WTC11 (cell line): ENCODE data around the gene SNTB2. TPM values are rescaled to one million over a fixed set of nuclear protein-coding genes. Genes with fewer than 3 reads are reported as not detected.

Experiments used
- ATAC-seq: fragments of 200-7000 bp; cut with Tn5 transposase; 2 replicates; pipeline ENCODE4 v1.10.0; 2021; ENCODE audit warnings: mild to moderate bottlenecking, moderate library complexity
- CTCF ChIA-PET: fragments of 300-600 bp; sonication (Branson Sonifier 250); formaldehyde crosslinking; loops from one replicate; lab custom pipeline; 2021; ENCODE audit warnings: antibody characterized with exemption; lab: Charles Lee
- POLR2A ChIA-PET: fragments of 350-600 bp; sonication (Branson Sonifier 250); formaldehyde crosslinking; loops from one replicate; lab custom pipeline; 2021; ENCODE audit warnings: antibody characterized with exemption; lab: Charles Lee
- DNase-seq: peaks from one replicate; pipeline ENCODE4 v3.0.0; 2021; ENCODE audit warnings: low spot score
- H3K27ac Mint-ChIP-seq: 2 replicates; pipeline ENCODE4 v1.8.0; 2021; ENCODE audit warnings: mixed read lengths
- H3K27me3 Mint-ChIP-seq: 2 replicates; pipeline ENCODE4 v1.8.0; 2021; ENCODE audit warnings: low read depth, mild to moderate bottlenecking, moderate library complexity, mixed read lengths
- H3K36me3 Mint-ChIP-seq: 2 replicates; pipeline ENCODE4 v1.8.0; 2021; ENCODE audit warnings: mixed read lengths
- H3K4me1 Mint-ChIP-seq: 2 replicates; pipeline ENCODE4 v1.8.0; 2022; ENCODE audit warnings: mixed read lengths
- H3K4me3 Mint-ChIP-seq: 2 replicates; pipeline ENCODE4 v1.8.0; 2021; ENCODE audit warnings: mild to moderate bottlenecking, moderate library complexity, mixed read lengths
- H3K9me3 Mint-ChIP-seq: 2 replicates; pipeline ENCODE4 v1.8.0; 2021; ENCODE audit warnings: mixed read lengths
- CREB1 ChIP-seq: sonication (generic); formaldehyde crosslinking; IDR thresholded peaks from 2 replicates; pipeline ENCODE4 v1.8.0; 2023; ENCODE audit warnings: mild to moderate bottlenecking, missing genetic modification reagents
- CREM ChIP-seq: sonication (generic); formaldehyde crosslinking; IDR thresholded peaks from 2 replicates; pipeline ENCODE4 v1.8.1; 2022; ENCODE audit warnings: mild to moderate bottlenecking, missing genetic modification reagents, moderate library complexity
- EMX1 ChIP-seq: fragments of 250-450 bp; sonication (Bioruptor Pico); IDR thresholded peaks from 2 replicates; pipeline ENCODE4 v1.8.0; 2021; ENCODE audit warnings: mild to moderate bottlenecking
- FOXP1 ChIP-seq: sonication (generic); formaldehyde crosslinking; IDR thresholded peaks from 2 replicates; pipeline ENCODE4 v1.8.0; 2022; ENCODE audit warnings: missing genetic modification reagents, mild to moderate bottlenecking, moderate library complexity, borderline replicate concordance
- JUN ChIP-seq: sonication (generic); formaldehyde crosslinking; IDR thresholded peaks from 2 replicates; pipeline ENCODE4 v1.8.0; 2023; ENCODE audit warnings: mild to moderate bottlenecking, missing genetic modification reagents
- MAX ChIP-seq: sonication (generic); formaldehyde crosslinking; IDR thresholded peaks from 2 replicates; pipeline ENCODE4 v1.8.0; 2022; ENCODE audit warnings: mild to moderate bottlenecking, missing genetic modification reagents
- MYBL2 ChIP-seq: sonication (generic); formaldehyde crosslinking; IDR thresholded peaks from 2 replicates; pipeline ENCODE4 v1.8.1; 2023; ENCODE audit warnings: mild to moderate bottlenecking, moderate library complexity, missing genetic modification reagents
- NFYB ChIP-seq: sonication (generic); formaldehyde crosslinking; conservative IDR thresholded peaks from 2 replicates; pipeline ENCODE4 v1.8.0; 2022; ENCODE audit warnings: low read depth, missing genetic modification reagents
- NR3C1 ChIP-seq: sonication (generic); formaldehyde crosslinking; conservative IDR thresholded peaks from 2 replicates; pipeline ENCODE4 v1.8.1; 2023; ENCODE audit warnings: low read depth, mild to moderate bottlenecking, missing genetic modification reagents
- PRRX2 ChIP-seq: fragments of 250-450 bp; sonication (Bioruptor Pico); IDR thresholded peaks from 2 replicates; pipeline ENCODE4 v1.8.0; 2021; ENCODE audit warnings: mild to moderate bottlenecking
- RELA ChIP-seq: sonication (generic); formaldehyde crosslinking; IDR thresholded peaks from 2 replicates; pipeline ENCODE4 v1.8.1; 2022; ENCODE audit warnings: missing genetic modification reagents, mild to moderate bottlenecking, borderline replicate concordance
- SOX15 ChIP-seq: fragments of 250-450 bp; sonication (Bioruptor Pico); IDR thresholded peaks from 2 replicates; pipeline ENCODE4 v1.9.0; 2021; ENCODE audit warnings: mild to moderate bottlenecking
- TEAD1 ChIP-seq: sonication (generic); formaldehyde crosslinking; IDR thresholded peaks from 2 replicates; pipeline ENCODE4 v1.8.0; 2022; ENCODE audit warnings: mild to moderate bottlenecking, missing genetic modification reagents
- TP53 ChIP-seq: sonication (generic); formaldehyde crosslinking; IDR thresholded peaks from 2 replicates; pipeline ENCODE4 v1.8.1; 2023; ENCODE audit warnings: mild to moderate bottlenecking, missing genetic modification reagents
- ZBTB21 ChIP-seq: sonication (generic); formaldehyde crosslinking; IDR thresholded peaks from 2 replicates; pipeline ENCODE4 v1.8.1; 2023; ENCODE audit warnings: mild to moderate bottlenecking, missing genetic modification reagents, borderline replicate concordance
- ZNF121 ChIP-seq: sonication (generic); formaldehyde crosslinking; IDR thresholded peaks from 2 replicates; pipeline ENCODE4 v1.8.0; 2023; ENCODE audit warnings: missing genetic modification reagents
- ZNF138 ChIP-seq: sonication (generic); formaldehyde crosslinking; conservative IDR thresholded peaks from 2 replicates; pipeline ENCODE4 v1.8.1; 2022; ENCODE audit warnings: mild to moderate bottlenecking, moderate library complexity, missing genetic modification reagents
- ZNF219 ChIP-seq: sonication (generic); formaldehyde crosslinking; IDR thresholded peaks from 2 replicates; pipeline ENCODE4 v1.8.0; 2023; ENCODE audit warnings: missing genetic modification reagents, mild to moderate bottlenecking, borderline replicate concordance
- ZNF317 ChIP-seq: sonication (generic); formaldehyde crosslinking; IDR thresholded peaks from 2 replicates; pipeline ENCODE4 v1.8.1; 2023; ENCODE audit warnings: low read depth, mild to moderate bottlenecking, moderate library complexity, missing genetic modification reagents, borderline replicate concordance
- ZNF423 ChIP-seq: fragments of 250-450 bp; sonication (Bioruptor Pico); IDR thresholded peaks from 2 replicates; pipeline ENCODE4 v2.1.2; 2022; ENCODE audit warnings: mild to moderate bottlenecking, moderate library complexity
- ZNF532 ChIP-seq: fragments of 250-450 bp; sonication (Bioruptor Pico); IDR thresholded peaks from 2 replicates; pipeline ENCODE4 v1.9.0; 2021; ENCODE audit warnings: mild to moderate bottlenecking, borderline replicate concordance
- ZNF671 ChIP-seq: fragments of 250-450 bp; sonication (Bioruptor Pico); IDR thresholded peaks from 2 replicates; pipeline ENCODE4 v1.8.0; 2021; ENCODE audit warnings: mild to moderate bottlenecking
- total RNA-seq: library from RNA; stranded (reverse); gene quantifications from 3 replicates; pipeline ENCODE4 v1.2.3, GENCODE V29; 2021
- TF ChIP-seq, protein P1 (sequence below): sonication (generic); formaldehyde crosslinking; IDR thresholded peaks from 2 replicates; pipeline ENCODE4 v1.8.0; 2022; ENCODE audit warnings: missing genetic modification reagents
- TF ChIP-seq, protein P2 (sequence below): sonication (generic); formaldehyde crosslinking; IDR thresholded peaks from 2 replicates; pipeline ENCODE4 v1.8.0; 2022; ENCODE audit warnings: mild to moderate bottlenecking, missing genetic modification reagents

Gene SNTB2
- total RNA-seq, 1 experiment from 2014 or later: 23.7 TPM

DNA sequence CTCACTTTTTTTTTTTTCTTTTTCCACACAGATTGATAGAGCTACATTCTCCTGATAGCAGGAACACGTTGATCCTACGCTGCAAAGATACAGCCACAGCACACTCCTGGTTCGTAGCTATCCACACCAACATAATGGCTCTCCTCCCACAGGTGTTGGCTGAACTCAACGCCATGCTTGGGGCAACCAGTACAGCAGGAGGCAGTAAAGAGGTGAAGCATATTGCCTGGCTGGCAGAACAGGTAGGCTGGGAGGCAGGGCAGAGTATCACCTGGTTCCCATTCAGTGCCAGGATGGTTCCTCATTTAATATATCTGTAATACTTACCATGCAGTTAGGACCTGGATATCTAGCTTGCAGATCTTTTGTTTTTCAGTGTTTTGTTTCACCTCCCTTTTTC is 73.1 kb downstream of the SNTB2 start:
- H3K27ac Mint-ChIP-seq: peak overlapping the region; percentile 59
- ChIA-PET CTCF (interaction anchor here (0.5 to 2.1 kb wide), 5 partner anchors 10 to 28 kb away, joined by 3 to 6 read pairs (median 4); no protein-coding TSS in a partner anchor), POLR2A (no interaction called here)
- no peaks in the 10 kb centered on the region for H3K27me3 Mint-ChIP-seq
- DNase-seq (peak; percentile 23), ATAC-seq (peak; percentile 69)
- H3K9me3 Mint-ChIP-seq: no peaks in the 10 kb centered on the region
- TF ChIP-seq ZNF423 (CRISPR knock-in tag) (no peak), TP53 (CRISPR knock-in tag) (no peak), ZNF219 (CRISPR knock-in tag) (no peak), ZNF671 (CRISPR knock-in tag) (no peak), MYBL2 (CRISPR knock-in tag) (no peak), JUN (no peak), NR3C1 (CRISPR knock-in tag) (no peak), MAX (CRISPR knock-in tag) (no peak), CREM (no peak), TEAD1 (CRISPR knock-in tag) (no peak), NFYB (no peak), CREB1 (CRISPR knock-in tag) (no peak), ZBTB21 (no peak), ZNF317 (no peak), EMX1 (CRISPR knock-in tag) (no peak)
- TF ChIP-seq, protein P1, sequence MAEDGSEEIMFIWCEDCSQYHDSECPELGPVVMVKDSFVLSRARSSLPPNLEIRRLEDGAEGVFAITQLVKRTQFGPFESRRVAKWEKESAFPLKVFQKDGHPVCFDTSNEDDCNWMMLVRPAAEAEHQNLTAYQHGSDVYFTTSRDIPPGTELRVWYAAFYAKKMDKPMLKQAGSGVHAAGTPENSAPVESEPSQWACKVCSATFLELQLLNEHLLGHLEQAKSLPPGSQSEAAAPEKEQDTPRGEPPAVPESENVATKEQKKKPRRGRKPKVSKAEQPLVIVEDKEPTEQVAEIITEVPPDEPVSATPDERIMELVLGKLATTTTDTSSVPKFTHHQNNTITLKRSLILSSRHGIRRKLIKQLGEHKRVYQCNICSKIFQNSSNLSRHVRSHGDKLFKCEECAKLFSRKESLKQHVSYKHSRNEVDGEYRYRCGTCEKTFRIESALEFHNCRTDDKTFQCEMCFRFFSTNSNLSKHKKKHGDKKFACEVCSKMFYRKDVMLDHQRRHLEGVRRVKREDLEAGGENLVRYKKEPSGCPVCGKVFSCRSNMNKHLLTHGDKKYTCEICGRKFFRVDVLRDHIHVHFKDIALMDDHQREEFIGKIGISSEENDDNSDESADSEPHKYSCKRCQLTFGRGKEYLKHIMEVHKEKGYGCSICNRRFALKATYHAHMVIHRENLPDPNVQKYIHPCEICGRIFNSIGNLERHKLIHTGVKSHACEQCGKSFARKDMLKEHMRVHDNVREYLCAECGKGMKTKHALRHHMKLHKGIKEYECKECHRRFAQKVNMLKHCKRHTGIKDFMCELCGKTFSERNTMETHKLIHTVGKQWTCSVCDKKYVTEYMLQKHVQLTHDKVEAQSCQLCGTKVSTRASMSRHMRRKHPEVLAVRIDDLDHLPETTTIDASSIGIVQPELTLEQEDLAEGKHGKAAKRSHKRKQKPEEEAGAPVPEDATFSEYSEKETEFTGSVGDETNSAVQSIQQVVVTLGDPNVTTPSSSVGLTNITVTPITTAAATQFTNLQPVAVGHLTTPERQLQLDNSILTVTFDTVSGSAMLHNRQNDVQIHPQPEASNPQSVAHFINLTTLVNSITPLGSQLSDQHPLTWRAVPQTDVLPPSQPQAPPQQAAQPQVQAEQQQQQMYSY (CRISPR knock-in tag): no peak
- TF ChIP-seq, protein P2, sequence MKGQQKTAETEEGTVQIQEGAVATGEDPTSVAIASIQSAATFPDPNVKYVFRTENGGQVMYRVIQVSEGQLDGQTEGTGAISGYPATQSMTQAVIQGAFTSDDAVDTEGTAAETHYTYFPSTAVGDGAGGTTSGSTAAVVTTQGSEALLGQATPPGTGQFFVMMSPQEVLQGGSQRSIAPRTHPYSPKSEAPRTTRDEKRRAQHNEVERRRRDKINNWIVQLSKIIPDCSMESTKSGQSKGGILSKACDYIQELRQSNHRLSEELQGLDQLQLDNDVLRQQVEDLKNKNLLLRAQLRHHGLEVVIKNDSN: no peak
- peaks cover 16% of the 10 kb centered on the region for H3K36me3 Mint-ChIP-seq
- no peaks in the 10 kb centered on the region for H3K4me1 Mint-ChIP-seq
- H3K4me3 Mint-ChIP-seq: no peak overlapping the region

GRCh38 chr16:69260506-69260905 is 73.5 kb downstream of the SNTB2 start:
- ATAC-seq (no peak), DNase-seq (no peak)
- H3K4me1 Mint-ChIP-seq: no peaks in the 10 kb centered on the region
- H3K9me3 Mint-ChIP-seq: no peaks in the 10 kb centered on the region
- TF ChIP-seq FOXP1 (CRISPR knock-in tag) (no peak), ZNF121 (CRISPR knock-in tag) (no peak), SOX15 (CRISPR knock-in tag) (no peak), RELA (CRISPR knock-in tag) (no peak), TP53 (CRISPR knock-in tag) (no peak), ZNF532 (CRISPR knock-in tag) (no peak), ZNF138 (CRISPR knock-in tag) (no peak), PRRX2 (no peak)
- peaks cover 16% of the 10 kb centered on the region for H3K36me3 Mint-ChIP-seq
- CTCF ChIA-PET: interaction anchor here (1.0 to 2.1 kb wide), 3 partner anchors 9 to 27 kb away, joined by 3 to 6 read pairs (median 4); no protein-coding TSS in a partner anchor
- H3K27me3 Mint-ChIP-seq: no peaks in the 10 kb centered on the region
- no peak overlapping the region; the same call in 1 of the 2 replicates for H3K27ac Mint-ChIP-seq
- no peak overlapping the region for H3K4me3 Mint-ChIP-seq
- POLR2A ChIA-PET: no interaction called here
